AG04449 (cell line): ENCODE measurements around the gene BABAM2.

Experiments used
- CTCF ChIA-PET: fragments of 350-600 bp; formaldehyde crosslinking; extraction: SDS; loops from one replicate; lab custom pipeline; 2021; ENCODE audit warnings: antibody characterized with exemption; lab: Yijun Ruan, JAX
- POLR2A ChIA-PET: fragments of 400-600, 350-600 bp; formaldehyde crosslinking; extraction: SDS; loops from one replicate; lab custom pipeline; 2020; ENCODE audit warnings: antibody characterized with exemption, inconsistent platforms; lab: Yijun Ruan, JAX
- DNase-seq: peaks from one replicate; pipeline ENCODE4 v3.0.0-alpha.2; 2010; ENCODE audit warnings: low read depth, low spot score
- H3K4me3 ChIP-seq: 2 replicates; pipeline ENCODE4 v1.5.1; 2011; ENCODE audit warnings: low read depth, mild to moderate bottlenecking, control low read depth, low read length
- TF ChIP-seq, protein P1 (sequence below): IDR thresholded peaks from one replicate; pipeline ENCODE4 v1.5.1; 2011; ENCODE audit warnings: mild to moderate bottlenecking, moderate library complexity, low read length, control low read depth, inconsistent platforms; ENCODE audit not compliant: insufficient read depth; ENCODE audit errors: missing control alignments

Gene BABAM2

GRCh38 chr2:28282248-28282647, 391.7 kb downstream of the BABAM2 start:
- H3K4me3 ChIP-seq: no peak overlapping the region
- ChIA-PET CTCF (interaction anchor here (1.2 to 1.4 kb wide), 2 partner anchors 483 to 528 kb away, joined by 3 read pairs; no protein-coding TSS in a partner anchor), POLR2A (no interaction called here)
- DNase-seq: no peak
- TF ChIP-seq, protein P1, sequence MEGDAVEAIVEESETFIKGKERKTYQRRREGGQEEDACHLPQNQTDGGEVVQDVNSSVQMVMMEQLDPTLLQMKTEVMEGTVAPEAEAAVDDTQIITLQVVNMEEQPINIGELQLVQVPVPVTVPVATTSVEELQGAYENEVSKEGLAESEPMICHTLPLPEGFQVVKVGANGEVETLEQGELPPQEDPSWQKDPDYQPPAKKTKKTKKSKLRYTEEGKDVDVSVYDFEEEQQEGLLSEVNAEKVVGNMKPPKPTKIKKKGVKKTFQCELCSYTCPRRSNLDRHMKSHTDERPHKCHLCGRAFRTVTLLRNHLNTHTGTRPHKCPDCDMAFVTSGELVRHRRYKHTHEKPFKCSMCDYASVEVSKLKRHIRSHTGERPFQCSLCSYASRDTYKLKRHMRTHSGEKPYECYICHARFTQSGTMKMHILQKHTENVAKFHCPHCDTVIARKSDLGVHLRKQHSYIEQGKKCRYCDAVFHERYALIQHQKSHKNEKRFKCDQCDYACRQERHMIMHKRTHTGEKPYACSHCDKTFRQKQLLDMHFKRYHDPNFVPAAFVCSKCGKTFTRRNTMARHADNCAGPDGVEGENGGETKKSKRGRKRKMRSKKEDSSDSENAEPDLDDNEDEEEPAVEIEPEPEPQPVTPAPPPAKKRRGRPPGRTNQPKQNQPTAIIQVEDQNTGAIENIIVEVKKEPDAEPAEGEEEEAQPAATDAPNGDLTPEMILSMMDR: no peak

DNA sequence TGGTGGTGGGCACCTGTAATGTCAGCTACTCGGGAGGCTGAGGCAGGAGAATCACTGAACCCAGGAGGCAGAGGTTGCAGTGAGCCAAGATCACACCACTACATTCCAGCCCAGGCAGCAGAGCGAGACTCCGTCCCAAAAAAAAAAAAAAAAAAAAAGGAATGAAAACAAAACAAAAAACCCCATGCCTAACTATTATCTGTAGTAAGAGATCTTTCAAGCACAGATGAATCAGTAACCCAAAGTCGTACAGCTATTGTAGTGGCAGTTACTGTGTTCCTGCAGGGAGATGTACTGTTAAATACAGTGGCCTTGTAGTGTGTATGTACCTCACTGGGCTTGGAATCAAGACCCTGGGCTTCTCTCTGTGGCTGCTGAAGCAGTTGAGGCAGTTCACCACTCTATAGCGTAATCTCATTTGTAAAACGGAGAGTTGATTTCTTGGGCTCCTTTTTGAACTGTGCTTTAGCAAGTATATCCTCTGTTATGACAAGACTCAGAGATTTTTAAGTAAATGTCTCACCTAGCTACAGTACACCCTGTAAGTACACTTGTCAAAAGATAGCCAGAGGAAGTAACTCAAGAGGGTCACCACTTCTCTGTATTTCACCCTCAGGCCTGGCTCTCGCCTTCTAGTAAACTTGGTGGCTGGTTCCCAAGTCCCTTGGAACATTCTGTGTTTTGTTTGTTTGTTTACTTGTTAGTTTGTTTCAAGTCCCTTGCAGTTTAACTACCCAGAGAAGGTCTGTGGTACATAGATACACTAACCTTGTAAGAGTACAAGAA, 392.5 kb downstream of the BABAM2 start:
- no peak for DNase-seq
- no peak overlapping the region for H3K4me3 ChIP-seq
- ChIA-PET CTCF (interaction anchor here (1.2 kb wide), 1 partner anchor 483 kb away, joined by 3 read pairs; no protein-coding TSS in a partner anchor), POLR2A (interaction anchor here (0.6 kb wide), 1 partner anchor 196 kb away, joined by 3 read pairs; no protein-coding TSS in a partner anchor)
- TF ChIP-seq, protein P1: no peak

DNA sequence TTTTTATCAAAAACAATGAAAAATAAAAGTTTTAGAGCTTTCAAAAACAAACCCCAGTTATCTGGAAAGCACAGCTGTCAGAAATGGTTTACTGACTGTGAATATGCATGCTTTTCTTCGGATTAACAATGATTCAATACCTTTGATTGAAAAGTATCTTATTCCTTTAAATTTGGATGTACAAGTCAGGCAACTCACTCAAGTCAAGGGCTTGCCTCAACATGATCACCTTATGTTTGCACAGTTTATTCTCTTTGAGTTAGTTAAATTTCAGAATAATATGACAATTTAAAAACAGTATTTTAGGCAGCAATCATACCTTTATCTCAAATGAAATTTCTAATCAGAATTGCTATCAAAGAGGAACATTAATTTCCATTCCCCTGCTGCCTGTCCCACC, 393.3 kb downstream of the BABAM2 start:
- CTCF ChIA-PET: no interaction called here
- no peak overlapping the region for H3K4me3 ChIP-seq

GRCh38 chr2:28286678-28287077, 396.1 kb downstream of the BABAM2 start:
- POLR2A ChIA-PET: no interaction called here
- H3K4me3 ChIP-seq: no peak overlapping the region
- TF ChIP-seq, protein P1: no peak
- DNase-seq: no peak
- CTCF ChIA-PET: no interaction called here

More for the DNA sequence above, 393.3 kb downstream of the BABAM2 start:
- no peak for DNase-seq
- POLR2A ChIA-PET: interaction anchor here (0.6 kb wide), 1 partner anchor 195 kb away, joined by 3 read pairs; no protein-coding TSS in a partner anchor
- TF ChIP-seq, protein P1: no peak

GRCh38 chr2:28287256-28287915, 396.9 kb downstream of the BABAM2 start:
- TF ChIP-seq, protein P1: no peak
- ChIA-PET POLR2A (no interaction called here), CTCF (interaction anchor here (1.7 kb wide), 1 partner anchor 9 kb away, joined by 5 read pairs; no protein-coding TSS in a partner anchor)
- DNase-seq: no peak
- H3K4me3 ChIP-seq: no peak overlapping the region

DNA sequence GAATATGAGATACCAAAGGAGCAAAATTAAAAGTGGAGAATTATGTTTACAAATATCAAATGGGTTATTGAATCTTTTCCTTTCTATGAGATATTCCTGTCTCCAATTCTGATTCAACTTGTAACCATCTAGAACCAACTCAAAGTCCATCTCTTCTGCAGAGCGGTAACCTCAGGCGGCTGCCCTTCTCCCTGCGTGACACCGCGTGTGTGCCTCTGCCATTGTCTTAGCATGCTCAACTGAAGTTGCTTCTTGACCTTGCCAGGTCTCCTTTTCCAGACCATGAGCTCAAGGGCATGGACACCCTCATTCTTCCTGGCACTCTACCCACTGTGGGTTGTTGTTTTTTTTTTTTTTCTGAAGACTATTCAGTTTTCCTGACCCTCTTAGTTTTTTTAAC, 398.1 kb downstream of the BABAM2 start:
- CTCF ChIA-PET: interaction anchor here (1.7 kb wide), 1 partner anchor 11 kb away, joined by 5 read pairs; no protein-coding TSS in a partner anchor
- POLR2A ChIA-PET: no interaction called here
- H3K4me3 ChIP-seq: no peak overlapping the region
- TF ChIP-seq, protein P1: no peak
- DNase-seq: no peak
